UCSD-AML1 (cell line): ENCODE measurements around the gene DLG2.
"Not testable (repeated sequence)": the region's sequence is repeated elsewhere in the genome, so short reads cannot be mapped to it uniquely, and the experiment has no call there.

ENCODE experiments used
- DNase-seq: peaks from one replicate; lab custom pipeline; 2025; ENCODE audit not compliant: unreplicated experiment; lab: John Stamatoyannopoulos, UW

Gene DLG2

DNA sequence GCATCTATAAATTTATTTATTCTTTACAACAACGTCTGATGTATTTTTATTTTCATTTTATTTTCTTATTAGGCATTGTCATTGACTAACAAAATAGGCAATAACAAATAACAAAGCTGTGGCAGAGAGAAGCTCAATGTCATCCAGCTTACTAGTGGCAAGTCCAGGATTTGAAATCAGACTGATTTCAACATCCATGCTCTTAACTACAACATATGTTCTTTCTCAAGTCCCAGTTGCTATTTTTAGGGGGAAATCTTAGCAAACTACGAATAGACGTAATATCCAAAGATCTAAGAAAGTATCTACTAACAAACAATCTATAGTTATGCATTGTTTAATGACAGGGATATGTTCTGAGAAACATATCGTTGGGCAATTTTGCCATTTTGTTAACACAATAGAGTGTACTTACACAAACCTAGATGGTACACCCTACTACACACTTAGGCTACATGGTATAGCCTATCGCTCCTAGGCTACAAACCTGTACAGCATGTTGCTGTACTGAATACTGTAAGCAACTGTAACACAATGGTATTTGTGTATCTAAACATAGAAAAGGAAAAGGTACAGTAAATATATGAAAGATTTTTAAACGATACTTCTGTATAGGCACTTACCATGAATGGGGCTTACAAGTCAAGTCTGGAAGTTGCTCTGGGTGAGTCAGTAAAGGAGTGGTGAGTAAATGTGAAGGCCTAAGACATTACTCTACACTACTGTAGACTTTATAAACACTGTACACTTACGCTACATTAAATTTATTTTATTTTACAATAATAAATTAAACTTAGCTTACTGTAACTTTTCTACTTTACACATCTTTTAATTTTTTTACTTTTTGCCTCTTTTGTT is 151.3 kb downstream of the DLG2 start:
- DNase-seq = no peak

DNA sequence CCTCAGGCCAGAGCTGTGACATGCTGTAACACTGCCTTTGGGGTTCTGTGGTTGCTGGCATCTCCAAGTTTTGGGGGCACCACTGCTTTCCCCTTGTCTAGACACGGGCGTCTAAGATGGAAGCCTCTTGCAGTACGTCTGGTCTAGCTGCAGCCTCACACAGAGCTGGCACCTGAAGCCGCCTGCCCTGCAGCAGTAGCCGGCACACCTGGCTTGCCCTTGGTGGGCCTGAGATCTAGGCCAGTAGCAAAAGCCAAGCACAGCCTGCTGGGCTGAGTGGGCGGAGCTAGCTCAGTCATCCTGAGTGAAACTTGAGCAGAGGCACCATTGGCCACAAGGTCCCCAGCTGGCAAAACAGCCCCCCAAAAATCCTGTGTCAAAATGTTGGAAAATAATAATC is 154.2 kb downstream of the DLG2 start:
- DNase-seq = no peak

DNA sequence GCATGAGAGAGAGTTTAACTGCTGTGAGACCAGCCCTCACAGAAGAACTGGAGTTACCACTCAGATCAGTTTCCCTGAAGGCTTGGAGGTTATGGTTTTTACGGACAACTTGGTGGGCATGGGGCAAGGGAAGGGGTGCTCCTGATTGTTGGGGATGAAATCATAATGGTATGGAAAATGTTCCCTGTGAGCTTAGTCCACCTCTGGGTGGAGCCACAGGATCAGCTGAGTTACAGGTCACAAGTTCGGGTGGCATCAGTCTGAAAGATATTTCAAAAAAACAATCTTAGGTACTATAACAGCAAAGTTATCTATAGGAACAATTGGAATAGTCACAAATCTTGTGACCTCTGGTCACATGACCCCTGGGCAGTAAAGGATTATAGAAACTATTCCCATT is 162.9 kb downstream of the DLG2 start:
- no peak for DNase-seq

DNA sequence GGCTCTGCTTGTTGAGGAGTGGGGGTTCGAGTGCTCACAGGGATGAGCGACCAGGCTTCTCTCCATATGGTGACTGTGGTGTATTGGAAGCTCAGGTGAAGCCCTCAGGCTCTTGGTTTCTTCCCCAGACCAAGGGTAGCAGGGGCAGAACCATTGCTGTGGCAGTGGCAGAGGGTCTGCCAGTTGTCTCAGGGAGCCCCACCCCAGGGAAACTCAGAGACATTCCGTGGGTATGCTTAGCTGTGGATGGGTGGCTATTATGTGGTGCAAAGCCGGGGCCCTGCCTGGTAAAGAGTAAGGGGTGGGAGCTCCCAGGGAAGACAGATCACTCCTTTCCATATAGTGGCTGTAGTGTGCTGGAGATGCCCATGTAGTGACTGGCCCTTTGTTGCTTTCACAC is 167.8 kb downstream of the DLG2 start:
- no peak for DNase-seq

DNA sequence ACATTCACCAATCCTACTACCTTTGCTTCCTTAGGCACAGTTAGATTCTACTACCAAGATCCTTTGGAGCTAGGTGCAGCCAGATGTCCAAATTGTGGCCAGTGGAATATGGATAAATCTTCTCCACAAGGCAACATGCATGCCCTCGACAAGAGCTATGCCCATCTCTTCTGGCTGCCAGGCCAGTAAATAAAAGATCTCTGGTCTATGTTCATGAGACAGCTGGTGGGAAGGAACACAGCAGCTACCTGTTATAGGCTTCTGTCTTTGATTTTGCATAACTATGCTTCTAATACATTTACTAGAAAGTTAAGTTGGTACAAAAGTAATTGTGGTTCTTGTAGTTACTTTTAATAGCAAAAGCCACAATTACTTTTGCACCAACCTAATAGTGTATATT is 182.7 kb downstream of the DLG2 start:
- no peak for DNase-seq

DNA sequence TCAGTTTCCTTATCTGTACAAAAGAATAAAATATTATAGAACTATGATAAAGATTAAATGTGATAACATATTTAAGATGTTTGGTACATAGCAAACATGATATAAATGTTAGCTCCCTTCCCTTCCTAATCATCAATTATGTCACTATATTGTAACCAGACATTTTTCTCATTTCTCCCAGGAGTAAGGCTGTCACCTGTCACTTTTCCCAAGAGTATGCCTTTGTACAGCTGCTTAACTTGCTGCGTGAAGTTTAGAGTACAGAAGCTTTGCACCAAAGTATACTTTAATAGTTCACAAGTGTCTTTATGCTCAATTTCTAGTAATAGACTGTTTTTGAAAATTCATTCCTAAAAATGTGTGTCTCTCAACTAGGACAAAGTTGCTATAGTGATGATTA is 186.9 kb downstream of the DLG2 start:
- no peak for DNase-seq

DNA sequence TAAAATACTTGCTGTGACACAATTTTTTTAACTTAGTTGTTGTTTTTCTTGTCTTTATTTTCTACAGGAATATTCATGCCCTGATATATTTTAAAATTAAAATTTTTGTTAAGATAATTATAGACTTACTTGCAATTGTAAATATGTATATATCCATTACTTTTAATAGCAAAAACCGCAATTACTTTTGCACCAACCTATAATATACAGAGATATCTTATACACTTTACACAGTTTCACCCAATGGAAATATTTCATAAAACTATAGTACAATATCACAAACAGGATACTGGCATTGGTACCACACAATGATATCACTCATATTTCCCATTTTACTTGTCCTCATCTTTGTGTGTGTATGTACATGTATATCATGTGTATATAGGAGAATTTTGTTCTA is 188.8 kb downstream of the DLG2 start:
- DNase-seq = no peak

DNA sequence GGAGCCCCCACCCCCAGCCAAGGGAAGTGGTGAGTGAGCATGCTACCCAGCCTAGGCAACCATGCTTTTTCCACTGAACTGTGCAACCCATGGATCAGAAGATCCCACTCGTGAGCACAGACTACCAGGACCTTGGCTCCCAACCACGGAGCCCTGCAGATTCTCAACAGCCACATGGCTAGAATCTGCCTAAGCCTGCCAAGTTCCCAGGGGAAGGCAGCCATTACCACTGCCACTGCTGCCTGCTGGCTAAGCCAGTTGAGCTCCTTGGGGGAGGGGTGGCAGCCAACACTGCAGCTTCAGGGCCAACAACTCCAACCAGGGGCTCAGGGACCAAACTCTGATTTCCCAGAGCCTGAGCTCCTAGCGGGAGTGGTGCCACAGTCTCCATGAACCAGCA is 195.8 kb downstream of the DLG2 start:
- no peak for DNase-seq

DNA sequence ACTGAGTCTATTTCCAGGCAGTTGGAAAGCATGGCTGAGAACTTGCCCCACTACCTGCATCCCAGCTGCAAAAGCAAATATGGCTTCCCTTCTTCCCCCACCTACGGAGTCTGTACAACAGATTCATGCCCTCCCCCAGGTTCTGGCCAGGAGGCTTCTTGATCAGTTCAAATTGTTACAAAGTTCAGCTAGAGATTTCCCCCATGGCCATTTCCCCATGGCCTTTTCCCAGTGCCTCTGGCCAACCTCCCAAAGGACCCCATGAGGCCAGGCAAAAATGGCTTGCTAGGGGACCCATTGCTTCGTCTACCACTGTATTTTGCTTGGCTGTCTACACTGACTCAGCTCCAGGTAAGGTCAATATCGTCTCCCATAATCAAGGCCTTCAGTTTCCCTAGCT is 203.3 kb downstream of the DLG2 start:
- DNase-seq = no peak

DNA sequence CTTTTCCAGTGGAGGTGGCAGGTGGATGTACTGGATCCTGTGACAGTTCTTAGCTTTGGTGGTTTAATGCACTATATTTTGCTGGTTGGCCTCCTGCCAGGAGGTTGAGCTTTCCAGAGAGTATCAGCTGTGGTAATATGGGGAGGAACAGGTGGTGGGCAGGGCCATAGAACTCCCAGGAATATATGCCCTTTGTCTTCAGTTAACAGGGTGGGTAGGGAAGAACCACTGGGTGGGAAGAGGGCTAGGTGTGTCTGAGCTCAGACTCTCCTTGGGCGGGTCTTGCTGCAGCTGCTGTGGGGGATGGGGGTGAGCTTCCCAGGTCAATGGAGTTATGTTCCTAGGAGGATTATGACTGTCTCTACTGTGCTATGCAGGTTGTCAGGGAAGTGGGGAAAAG is 203.8 kb downstream of the DLG2 start:
- DNase-seq = no peak

DNA sequence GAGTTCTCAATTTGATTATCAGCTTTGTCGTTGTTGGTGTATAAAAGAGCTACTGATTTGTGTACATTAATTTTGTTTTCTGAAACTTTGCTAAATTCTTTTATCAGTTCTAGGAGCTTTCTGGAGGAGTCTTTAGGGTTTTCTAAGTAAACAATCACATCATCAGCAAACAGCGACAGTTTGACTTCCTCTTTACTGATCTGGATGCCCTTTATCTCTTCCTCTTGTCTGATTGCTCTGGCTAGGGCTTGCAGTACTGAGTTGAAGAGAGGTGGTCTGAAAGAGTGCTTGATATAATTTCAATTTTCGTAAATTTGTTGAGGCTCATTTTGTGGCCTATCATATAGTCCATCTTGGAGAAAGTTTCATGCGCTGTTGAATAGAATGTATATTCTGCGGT is 213.0 kb downstream of the DLG2 start:
- DNase-seq = no peak

DNA sequence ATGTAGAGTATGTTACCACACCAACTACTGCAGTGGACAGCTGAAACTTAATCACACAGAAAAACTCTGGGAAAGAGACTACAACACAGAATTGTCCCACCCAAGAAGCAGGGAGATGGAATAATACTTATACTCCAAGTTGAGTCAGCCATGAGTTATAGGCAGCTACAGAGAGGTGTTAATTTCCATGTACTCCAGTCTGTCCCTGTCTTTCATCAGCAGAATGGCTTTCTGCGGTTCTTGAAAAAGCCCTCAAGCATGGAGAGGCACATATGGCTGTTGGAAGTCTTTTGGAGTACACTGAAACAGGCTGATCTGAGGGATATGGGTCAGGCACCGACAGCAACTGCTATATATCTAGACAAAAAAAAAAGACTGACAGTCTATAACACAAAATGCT is 219.5 kb downstream of the DLG2 start:
- DNase-seq = no peak

DNA sequence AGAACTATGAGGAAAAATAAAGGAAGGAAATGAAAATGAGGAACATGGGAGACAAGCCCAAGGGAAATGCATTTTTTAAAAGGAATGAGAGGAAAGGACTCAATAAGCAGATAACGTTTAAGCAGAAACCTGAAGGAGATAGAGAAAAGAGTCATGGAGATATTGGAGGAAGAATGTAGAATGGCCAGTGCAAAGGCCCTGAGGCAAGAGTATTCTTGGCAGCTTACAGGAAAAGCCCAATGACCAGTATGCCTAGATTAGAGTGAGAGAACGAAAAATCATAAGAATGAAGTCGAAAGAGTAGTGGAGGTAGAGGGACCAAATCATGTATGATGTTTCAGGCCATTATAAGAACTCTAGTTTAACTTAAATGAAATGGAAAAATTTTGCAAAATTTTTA is 220.3 kb downstream of the DLG2 start:
- no peak for DNase-seq

DNA sequence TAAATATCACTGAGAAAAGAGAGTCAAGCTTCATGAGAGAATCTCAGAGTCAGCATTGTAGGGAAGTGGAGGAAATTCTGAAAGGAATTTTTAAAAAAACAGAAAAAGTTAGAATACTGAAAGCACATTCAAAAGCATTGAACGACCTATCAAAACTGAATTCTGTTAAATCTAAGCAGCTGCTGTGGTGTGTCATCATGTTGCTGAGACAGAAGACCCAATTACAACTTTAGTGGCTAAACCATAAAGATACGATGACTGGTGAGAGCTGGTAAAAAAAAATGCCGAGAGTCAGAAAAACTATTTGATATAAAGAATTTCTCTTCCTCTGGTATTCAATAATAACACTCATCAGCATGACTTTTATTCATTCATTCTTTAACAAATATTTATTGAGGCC is 220.8 kb downstream of the DLG2 start:
- no peak for DNase-seq

DNA sequence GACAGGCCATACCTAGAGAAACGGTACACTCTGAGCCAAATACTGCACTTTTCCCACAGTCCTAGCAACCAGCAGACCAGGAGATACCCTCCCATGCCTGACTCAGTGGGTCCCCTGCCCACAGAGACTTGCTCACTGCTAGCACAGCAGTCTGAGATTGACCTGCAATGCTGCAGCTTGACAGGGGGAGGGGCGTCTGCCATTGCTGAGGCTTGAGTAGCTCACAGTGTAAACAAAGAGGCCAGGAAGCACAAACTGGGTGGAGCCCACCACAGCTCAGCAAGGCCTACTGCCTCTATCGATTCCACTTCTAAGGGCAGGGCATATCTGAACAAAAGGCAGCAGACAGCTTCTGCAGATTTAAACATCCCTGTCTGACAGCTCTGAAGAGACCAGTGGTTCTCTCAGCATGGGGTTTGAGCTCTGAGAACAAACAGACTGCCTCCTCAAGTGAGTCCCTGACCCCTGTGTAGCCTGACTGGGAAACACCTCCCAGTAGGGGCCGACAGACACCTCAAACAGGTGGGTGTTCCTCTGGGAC is 231.6 kb downstream of the DLG2 start:
- not testable (repeated sequence) for DNase-seq

DNA sequence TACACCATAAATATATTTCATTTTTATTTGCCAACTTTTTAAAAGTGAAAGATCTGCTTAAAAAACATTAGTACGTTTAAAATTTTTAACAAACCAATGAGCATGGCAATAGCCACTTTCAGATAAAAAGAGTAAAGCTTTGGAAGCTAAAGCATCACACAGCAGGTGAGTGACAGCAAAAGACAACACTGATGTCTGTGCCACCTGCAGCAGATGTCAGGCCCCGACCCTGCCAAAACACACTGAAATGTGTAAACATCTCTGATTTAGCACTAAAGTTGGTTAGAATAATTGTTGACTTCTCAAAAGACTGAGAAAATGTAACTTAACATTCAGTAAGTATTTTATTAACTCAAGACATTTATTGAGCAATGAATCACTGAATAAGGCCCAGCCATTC is 232.9 kb downstream of the DLG2 start:
- DNase-seq = no peak

DNA sequence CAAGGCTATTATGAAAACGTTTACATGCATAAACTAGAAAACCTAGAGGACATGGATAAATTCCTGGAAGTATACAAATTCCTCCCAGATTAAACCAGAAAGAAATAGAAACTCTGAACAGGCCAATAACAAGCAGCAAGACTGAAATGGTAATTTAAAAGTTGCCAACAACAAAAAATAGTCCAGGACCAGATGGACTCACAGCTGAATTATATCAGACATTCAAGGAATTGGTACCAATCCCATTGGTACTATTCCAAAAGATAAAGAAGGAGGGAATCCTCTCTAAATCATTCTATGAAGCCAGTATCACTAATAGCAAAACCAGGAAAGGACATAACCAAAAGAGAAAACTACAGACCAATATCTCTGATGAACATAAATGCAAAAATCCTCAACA is 236.0 kb downstream of the DLG2 start:
- no peak for DNase-seq

DNA sequence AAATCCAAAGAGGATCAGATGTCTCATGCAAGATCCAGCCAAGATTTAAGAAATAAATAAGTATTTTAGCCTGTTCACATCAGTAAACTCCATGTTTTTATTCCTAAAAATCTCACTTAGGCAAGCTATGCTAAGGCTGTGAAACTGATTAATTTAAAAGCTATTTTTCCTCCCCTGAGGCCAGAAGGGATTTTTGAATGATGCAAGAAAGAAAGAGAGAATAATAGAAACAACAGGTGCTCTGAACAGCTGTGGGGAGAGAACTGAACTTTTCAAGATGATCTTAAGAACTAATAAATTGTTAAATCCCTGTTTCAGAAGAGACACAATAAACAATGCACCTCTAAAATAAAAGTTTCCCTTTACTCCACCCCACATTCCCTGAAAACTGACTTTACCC is 241.6 kb downstream of the DLG2 start:
- DNase-seq = no peak

DNA sequence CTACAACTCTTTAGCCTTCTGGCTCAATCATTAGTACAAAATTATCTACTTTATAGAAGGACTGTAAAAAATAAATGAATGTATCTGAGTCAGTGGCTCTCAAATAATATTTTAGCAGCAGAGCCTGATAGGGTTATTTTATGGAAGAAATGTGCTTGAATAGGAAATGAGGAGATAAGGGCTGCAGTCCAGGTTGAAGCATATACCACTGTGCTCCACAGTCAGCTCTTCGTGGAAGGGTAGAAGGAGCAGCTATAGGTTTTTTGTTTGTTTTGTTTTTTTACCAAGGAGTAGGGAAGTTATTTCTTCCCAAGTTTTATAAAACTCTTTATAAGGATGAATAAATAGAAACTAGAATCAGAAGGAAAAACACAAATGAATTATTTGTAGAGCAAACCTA is 242.0 kb downstream of the DLG2 start:
- DNase-seq = no peak

DNA sequence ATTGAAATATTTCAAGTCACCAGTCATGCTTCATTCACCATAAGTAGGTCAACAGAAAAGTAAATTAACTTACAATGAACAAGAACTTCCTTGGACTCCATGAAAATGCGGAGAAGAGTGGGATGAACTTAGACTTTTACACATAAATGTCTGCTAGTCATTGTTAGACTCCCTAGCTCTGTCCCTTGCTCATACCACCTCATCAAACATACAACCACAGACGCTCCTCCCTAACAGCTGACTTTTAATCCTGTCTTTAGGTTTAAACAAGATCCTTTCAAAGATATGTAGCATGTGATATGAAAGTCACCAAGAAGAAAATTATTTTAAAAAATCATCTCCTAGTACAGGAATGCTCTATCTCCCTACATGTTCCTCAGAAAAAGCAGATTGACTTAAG is 248.1 kb downstream of the DLG2 start:
- no peak for DNase-seq

DNA sequence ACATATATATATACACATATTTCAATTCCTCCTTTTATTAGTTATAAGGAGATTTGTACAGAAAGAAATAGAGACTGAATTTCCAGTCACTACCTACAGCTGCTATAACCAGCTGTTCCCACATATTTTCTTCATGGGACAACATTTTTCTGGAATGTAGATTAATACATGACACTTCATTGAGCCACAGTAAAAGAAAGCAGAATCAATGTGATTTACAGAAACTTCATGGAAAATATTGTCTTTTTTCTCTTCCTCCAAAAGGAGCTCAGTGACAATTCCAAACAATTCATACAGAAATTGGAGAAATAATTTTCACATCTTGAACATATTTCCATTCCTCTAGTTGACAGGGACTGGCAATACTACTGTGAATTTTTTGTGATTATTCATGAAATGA is 249.2 kb downstream of the DLG2 start:
- DNase-seq = no peak

DNA sequence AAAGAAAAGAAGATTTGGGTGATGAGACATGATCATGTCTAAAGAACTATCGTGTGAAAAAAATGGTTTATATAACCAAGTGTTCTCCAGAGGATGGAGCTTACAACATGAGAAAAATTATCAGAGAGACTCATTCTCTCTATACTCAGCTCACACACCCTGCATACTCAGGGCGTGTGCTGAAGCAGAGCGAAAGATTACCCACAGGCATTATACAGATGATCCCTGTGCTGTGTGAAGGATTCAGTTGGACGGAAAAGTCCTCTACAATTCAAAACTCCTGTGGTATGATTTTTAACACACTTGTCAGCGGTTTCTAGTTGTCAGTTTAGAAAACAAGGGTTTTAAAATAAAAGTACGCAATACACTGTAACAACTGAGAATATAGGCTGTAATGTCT is 267.3 kb downstream of the DLG2 start:
- DNase-seq = no peak

DNA sequence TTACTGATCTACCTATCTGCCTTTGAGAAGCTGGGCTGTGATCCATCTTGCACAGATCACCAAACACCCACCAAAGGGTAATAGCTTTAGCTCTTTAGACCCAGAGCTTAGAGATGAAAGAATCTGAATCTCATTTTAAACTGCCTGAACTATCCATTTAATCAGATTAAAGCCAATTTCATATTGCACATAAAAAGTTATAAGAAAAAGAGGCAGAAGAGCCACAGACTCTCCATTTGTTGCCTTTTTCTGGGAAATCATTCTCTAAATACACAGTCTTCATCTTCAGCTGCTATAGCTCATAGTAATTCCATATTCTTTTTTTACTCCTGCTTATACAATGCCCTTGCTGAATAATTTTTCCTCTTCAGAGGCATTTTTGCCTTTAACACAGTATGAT is 271.2 kb downstream of the DLG2 start:
- DNase-seq = no peak
